IMR-90 (cell line): Measurements from ENCODE around the gene TIMM10.

Experiments
- CEBPB ChIP-seq: IDR thresholded peaks from 2 replicates; pipeline ENCODE4 v1.6.1; 2012; ENCODE audit warnings: low read depth, low read length, improper control_type of control experiment
- MXI1 ChIP-seq: IDR thresholded peaks from 2 replicates; pipeline ENCODE4 v1.6.1; 2012; ENCODE audit warnings: low read depth, mild to moderate bottlenecking, low read length, moderate library complexity, borderline replicate concordance
- POLR2A ChIP-seq: IDR thresholded peaks from 2 replicates; pipeline ENCODE4 v1.6.1; 2012; ENCODE audit warnings: mild to moderate bottlenecking, low read depth, low read length
- RAD21 ChIP-seq: IDR thresholded peaks from 2 replicates; pipeline ENCODE4 v1.6.1; 2012; ENCODE audit warnings: low read length, improper control_type of control experiment
- TF ChIP-seq, protein P1 (sequence below): conservative IDR thresholded peaks from 2 replicates; pipeline ENCODE4 v1.5.1; 2012; ENCODE audit warnings: mild to moderate bottlenecking, low read depth, low read length, improper control_type of control experiment
- TF ChIP-seq, protein P2 (sequence below): fragments of 150-350 bp; IDR thresholded peaks from 2 replicates; pipeline ENCODE4 v1.6.1; 2016; ENCODE audit warnings: low read depth, mild to moderate bottlenecking, low read length, moderate library complexity, borderline replicate concordance

GRCh38 chr11:57549983-57550382 lies 19.4 kb upstream of the TIMM10 start:
- TF ChIP-seq, protein P1, sequence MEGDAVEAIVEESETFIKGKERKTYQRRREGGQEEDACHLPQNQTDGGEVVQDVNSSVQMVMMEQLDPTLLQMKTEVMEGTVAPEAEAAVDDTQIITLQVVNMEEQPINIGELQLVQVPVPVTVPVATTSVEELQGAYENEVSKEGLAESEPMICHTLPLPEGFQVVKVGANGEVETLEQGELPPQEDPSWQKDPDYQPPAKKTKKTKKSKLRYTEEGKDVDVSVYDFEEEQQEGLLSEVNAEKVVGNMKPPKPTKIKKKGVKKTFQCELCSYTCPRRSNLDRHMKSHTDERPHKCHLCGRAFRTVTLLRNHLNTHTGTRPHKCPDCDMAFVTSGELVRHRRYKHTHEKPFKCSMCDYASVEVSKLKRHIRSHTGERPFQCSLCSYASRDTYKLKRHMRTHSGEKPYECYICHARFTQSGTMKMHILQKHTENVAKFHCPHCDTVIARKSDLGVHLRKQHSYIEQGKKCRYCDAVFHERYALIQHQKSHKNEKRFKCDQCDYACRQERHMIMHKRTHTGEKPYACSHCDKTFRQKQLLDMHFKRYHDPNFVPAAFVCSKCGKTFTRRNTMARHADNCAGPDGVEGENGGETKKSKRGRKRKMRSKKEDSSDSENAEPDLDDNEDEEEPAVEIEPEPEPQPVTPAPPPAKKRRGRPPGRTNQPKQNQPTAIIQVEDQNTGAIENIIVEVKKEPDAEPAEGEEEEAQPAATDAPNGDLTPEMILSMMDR = no peak
- TF ChIP-seq, protein P2, sequence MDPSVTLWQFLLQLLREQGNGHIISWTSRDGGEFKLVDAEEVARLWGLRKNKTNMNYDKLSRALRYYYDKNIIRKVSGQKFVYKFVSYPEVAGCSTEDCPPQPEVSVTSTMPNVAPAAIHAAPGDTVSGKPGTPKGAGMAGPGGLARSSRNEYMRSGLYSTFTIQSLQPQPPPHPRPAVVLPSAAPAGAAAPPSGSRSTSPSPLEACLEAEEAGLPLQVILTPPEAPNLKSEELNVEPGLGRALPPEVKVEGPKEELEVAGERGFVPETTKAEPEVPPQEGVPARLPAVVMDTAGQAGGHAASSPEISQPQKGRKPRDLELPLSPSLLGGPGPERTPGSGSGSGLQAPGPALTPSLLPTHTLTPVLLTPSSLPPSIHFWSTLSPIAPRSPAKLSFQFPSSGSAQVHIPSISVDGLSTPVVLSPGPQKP = no peak
- no peak for TF ChIP-seq MXI1
- no peak for TF ChIP-seq POLR2A
- TF ChIP-seq RAD21 = no peak
- no peak for TF ChIP-seq CEBPB
